ENCODE data around the gene SDK1. TPM values are rescaled to one million over a fixed set of nuclear protein-coding genes. Genes with fewer than 3 reads are reported as not detected.

Gene SDK1
- total RNA-seq, 1 donor, result 0.43 TPM

DNA sequence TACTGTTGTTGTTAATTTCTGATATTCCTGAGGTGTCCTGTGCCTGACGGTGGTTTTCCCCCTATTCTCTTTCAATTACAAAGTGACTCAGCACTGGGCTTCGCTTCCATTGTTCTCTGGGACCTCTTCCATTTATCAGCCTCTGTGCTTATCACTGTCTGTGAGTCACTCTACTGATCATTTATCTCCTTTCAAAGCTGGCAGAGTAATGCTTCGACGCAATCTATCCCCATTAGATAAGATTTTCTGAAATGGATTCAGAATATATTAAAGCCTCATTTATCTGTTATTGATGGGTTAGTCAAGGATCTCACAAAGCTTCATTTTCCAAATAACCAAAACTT, 679.2 kb downstream of the SDK1 start:
- TF ChIP-seq, protein P1, sequence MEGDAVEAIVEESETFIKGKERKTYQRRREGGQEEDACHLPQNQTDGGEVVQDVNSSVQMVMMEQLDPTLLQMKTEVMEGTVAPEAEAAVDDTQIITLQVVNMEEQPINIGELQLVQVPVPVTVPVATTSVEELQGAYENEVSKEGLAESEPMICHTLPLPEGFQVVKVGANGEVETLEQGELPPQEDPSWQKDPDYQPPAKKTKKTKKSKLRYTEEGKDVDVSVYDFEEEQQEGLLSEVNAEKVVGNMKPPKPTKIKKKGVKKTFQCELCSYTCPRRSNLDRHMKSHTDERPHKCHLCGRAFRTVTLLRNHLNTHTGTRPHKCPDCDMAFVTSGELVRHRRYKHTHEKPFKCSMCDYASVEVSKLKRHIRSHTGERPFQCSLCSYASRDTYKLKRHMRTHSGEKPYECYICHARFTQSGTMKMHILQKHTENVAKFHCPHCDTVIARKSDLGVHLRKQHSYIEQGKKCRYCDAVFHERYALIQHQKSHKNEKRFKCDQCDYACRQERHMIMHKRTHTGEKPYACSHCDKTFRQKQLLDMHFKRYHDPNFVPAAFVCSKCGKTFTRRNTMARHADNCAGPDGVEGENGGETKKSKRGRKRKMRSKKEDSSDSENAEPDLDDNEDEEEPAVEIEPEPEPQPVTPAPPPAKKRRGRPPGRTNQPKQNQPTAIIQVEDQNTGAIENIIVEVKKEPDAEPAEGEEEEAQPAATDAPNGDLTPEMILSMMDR (IDR thresholded peaks at IDR 0.05; ENCODE audit: insufficient read depth, low read depth, low read length), result no peak
- DNase-seq (ENCODE audit: low read depth), result no peak
- no peak overlapping the region for H3K4me3 ChIP-seq (ENCODE audit: low read depth, low read length)

- TF ChIP-seq, protein P1 (IDR thresholded peaks at IDR 0.05; ENCODE audit: insufficient read depth, low read depth, low read length), result no peak
- no peak overlapping the region for H3K4me3 ChIP-seq (ENCODE audit: low read depth, low read length)
- DNase-seq (ENCODE audit: low read depth), result no peak
These were observed 680.2 kb downstream of the SDK1 start for GRCh38 chr7:3981281-3981680.

DNA sequence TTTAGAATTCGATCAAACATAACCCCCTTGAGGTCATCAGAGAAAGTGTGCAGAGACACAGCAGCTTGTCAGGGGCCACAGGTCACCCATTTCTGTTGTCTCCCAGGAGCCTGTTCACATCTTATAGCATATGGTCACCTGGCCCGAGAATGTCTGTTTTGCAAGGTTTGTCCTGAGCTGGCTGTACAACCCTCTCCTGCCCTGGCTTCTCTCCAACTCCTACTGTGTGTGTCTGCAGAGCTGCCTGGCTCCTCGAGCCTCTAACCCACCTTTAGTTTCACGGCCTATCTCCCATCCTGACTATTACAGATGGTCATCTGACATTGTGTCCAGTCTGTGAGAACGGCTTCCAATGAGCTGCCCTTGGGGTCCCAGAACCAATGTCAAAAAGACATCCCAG, 683.4 kb downstream of the SDK1 start:
- DNase-seq (ENCODE audit: low read depth), result no peak
- H3K4me3 ChIP-seq (ENCODE audit: low read depth, low read length), result no peak overlapping the region
- TF ChIP-seq, protein P1 (IDR thresholded peaks at IDR 0.05; ENCODE audit: insufficient read depth, low read depth, low read length), result no peak

GRCh38 chr7:3986927-3987326, 685.9 kb downstream of the SDK1 start:
- no peak overlapping the region for H3K4me3 ChIP-seq (ENCODE audit: low read depth, low read length)
- no peak for DNase-seq (ENCODE audit: low read depth)
- TF ChIP-seq, protein P1 (IDR thresholded peaks at IDR 0.05; ENCODE audit: insufficient read depth, low read depth, low read length), result no peak

DNA sequence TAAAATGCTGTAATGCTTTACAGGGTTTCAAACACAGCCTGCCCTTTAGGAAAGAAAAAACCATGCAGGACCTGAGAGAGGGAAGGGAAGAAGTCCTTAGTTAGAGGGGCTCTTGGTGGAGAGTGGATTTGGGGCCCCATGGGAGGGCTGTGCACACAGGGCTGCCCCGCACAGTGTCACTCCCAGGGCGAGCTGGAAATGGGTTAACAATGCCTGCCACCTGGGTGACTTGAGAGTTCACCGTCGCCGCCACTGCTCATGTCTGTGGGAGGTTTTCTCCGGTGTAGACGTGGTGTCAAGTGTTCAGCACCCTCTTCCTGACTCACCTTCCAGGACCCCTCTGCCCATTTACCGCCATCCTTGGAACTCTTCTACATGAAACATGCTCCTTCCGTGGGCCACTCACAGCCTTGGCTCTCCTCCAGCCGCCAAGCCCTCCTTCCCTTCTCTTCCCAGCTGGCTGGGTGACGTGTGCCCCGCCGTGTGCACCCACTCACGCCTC, 686.4 kb downstream of the SDK1 start:
- TF ChIP-seq, protein P1 (IDR thresholded peaks at IDR 0.05; ENCODE audit: insufficient read depth, low read depth, low read length), result no peak
- no peak overlapping the region for H3K4me3 ChIP-seq (ENCODE audit: low read depth, low read length)
- DNase-seq (ENCODE audit: low read depth), result no peak

DNA sequence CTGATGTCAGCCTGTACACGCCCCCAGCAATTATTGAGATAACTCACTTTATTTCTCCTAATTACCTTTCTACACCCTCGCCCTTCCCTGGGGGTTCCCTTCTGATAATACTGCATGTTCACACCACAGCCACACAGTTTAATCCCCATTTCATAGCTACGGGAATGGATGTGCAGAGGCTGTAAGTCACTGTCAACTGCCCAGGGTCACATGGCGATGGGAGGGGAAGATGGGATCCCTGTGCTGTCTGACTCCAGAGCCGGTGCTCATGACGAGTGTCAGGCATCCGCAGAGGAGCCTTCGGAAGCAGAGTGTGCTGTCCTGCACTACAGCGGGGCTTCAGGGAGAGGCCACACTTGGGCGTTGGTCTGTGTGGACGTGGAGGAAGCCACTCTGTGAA, 688.7 kb downstream of the SDK1 start:
- TF ChIP-seq, protein P1 (IDR thresholded peaks at IDR 0.05; ENCODE audit: insufficient read depth, low read depth, low read length), result no peak
- no peak for DNase-seq (ENCODE audit: low read depth)
- H3K4me3 ChIP-seq (ENCODE audit: low read depth, low read length), result no peak overlapping the region

DNA sequence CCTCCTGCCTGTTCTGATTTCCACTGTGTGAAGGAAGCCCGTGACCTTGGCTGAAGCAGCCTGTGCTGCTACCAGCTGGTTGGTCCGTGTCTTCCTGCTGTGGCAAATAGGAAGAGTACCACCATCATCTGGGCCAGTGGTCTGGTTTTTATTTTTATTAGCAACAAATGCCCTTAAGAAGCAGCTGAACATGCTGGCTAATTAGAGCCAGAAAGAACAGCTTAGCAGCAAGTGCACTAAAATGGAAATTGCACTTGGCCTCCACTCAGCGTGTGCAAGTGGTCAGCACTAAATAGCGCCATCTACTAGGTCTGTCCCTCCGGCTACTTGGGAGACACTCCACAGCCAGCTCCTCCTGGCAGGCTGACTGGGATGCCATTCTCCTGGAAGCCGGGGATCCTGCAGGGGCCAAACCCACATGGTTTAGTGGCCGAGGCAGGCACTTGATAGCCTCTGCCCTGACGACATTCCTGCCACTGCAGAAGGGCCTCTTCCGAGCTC, 690.7 kb downstream of the SDK1 start:
- no peak overlapping the region for H3K4me3 ChIP-seq (ENCODE audit: low read depth, low read length)
- DNase-seq (ENCODE audit: low read depth), result no peak
- TF ChIP-seq, protein P1 (IDR thresholded peaks at IDR 0.05; ENCODE audit: insufficient read depth, low read depth, low read length), result no peak
